ENCODE measurements around the gene NKX6-1.

DNA sequence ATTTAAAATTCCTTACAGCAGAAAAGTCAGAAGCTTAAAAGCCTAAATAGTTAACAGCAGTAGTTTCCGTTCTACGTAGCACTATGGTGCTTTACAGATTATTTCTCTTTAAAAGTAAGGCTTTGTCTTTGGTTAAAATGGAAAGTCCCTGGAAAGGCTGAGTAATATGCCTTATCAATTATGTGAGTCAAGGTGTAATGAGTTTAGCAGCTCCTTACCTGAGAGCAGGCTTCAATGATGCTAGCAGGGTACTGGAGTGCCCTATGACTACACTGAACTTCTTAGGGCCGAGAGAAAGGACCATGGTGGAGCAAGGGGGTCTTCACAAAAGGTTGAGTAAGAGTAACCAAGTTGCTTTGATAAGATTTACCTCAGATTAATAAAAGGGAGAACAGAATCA, 12.6 kb upstream of the NKX6-1 start:
- TF ChIP-seq RARB (CRISPR knock-in tag; IDR thresholded peaks at IDR 0.05) = no peak
- TF ChIP-seq OSR1 (CRISPR knock-in tag; IDR thresholded peaks at IDR 0.05) = no peak
- TF ChIP-seq CSDC2 (CRISPR knock-in tag; IDR thresholded peaks at IDR 0.05) = no peak
- TF ChIP-seq, protein P1, sequence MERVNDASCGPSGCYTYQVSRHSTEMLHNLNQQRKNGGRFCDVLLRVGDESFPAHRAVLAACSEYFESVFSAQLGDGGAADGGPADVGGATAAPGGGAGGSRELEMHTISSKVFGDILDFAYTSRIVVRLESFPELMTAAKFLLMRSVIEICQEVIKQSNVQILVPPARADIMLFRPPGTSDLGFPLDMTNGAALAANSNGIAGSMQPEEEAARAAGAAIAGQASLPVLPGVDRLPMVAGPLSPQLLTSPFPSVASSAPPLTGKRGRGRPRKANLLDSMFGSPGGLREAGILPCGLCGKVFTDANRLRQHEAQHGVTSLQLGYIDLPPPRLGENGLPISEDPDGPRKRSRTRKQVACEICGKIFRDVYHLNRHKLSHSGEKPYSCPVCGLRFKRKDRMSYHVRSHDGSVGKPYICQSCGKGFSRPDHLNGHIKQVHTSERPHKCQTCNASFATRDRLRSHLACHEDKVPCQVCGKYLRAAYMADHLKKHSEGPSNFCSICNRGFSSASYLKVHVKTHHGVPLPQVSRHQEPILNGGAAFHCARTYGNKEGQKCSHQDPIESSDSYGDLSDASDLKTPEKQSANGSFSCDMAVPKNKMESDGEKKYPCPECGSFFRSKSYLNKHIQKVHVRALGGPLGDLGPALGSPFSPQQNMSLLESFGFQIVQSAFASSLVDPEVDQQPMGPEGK (CRISPR knock-in tag; IDR thresholded peaks at IDR 0.05; ENCODE audit: borderline replicate concordance) = no peak
- TF ChIP-seq TCF4 (CRISPR knock-in tag; IDR thresholded peaks at IDR 0.05; ENCODE audit: borderline replicate concordance) = no peak
- TF ChIP-seq ZFP3 (CRISPR knock-in tag; IDR thresholded peaks at IDR 0.05) = no peak
- TF ChIP-seq SNAI2 (CRISPR knock-in tag; IDR thresholded peaks at IDR 0.05) = no peak
- TF ChIP-seq, protein P2, sequence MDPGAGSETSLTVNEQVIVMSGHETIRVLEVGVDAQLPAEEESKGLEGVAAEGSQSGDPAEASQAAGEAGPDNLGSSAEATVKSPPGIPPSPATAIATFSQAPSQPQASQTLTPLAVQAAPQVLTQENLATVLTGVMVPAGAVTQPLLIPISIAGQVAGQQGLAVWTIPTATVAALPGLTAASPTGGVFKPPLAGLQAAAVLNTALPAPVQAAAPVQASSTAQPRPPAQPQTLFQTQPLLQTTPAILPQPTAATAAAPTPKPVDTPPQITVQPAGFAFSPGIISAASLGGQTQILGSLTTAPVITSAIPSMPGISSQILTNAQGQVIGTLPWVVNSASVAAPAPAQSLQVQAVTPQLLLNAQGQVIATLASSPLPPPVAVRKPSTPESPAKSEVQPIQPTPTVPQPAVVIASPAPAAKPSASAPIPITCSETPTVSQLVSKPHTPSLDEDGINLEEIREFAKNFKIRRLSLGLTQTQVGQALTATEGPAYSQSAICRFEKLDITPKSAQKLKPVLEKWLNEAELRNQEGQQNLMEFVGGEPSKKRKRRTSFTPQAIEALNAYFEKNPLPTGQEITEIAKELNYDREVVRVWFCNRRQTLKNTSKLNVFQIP (CRISPR knock-in tag; IDR thresholded peaks at IDR 0.05; ENCODE audit: borderline replicate concordance, low read depth) = no peak
- TF ChIP-seq ARNTL (CRISPR knock-in tag; IDR thresholded peaks at IDR 0.05; ENCODE audit: borderline replicate concordance, low read depth) = no peak

Measured in SK-N-SH treated with all-trans-retinoic acid at 6 μM for 48 hours (cell line).